ENCODE results near the gene WDR7.

Gene WDR7

GRCh38 chr18:56799756-56800155, 148.6 kb downstream of the WDR7 start:
- Histone ChIP-seq H3K9me3 (ENCODE audit: control insufficient read depth, low read length) (no peaks in the 10 kb centered on the region), H3K4me3 (ENCODE audit: extremely low read depth, insufficient read depth, low read length, poor library complexity, severe bottlenecking) (no peak overlapping the region), H3K36me3 (ENCODE audit: control insufficient read depth, insufficient read depth, low read length) (no peaks in the 10 kb centered on the region), H3K27ac (ENCODE audit: low read depth, low read length, severe bottlenecking) (no peak overlapping the region), H3K4me1 (ENCODE audit: control insufficient read depth, insufficient read depth, low read length, poor library complexity, severe bottlenecking) (peaks cover 7% of the 10 kb centered on the region)
- WGBS, 2 experiments (ENCODE audit: insufficient coverage in 2 of 2) = 100% methylated on average over 1 of the region's 2 CpGs; no CpG with 5 or more reads in 1 of the 2 experiments

- no CpG with 5 or more reads among the region's 1 CpG for WGBS, 2 experiments (ENCODE audit: insufficient coverage in 2 of 2)
- Histone ChIP-seq H3K27ac (ENCODE audit: low read depth, low read length, severe bottlenecking) (no peak overlapping the region), H3K36me3 (ENCODE audit: control insufficient read depth, insufficient read depth, low read length) (no peaks in the 10 kb centered on the region), H3K4me3 (ENCODE audit: extremely low read depth, insufficient read depth, low read length, poor library complexity, severe bottlenecking) (no peak overlapping the region), H3K9me3 (ENCODE audit: control insufficient read depth, low read length) (no peaks in the 10 kb centered on the region), H3K4me1 (ENCODE audit: control insufficient read depth, insufficient read depth, low read length, poor library complexity, severe bottlenecking) (no peaks in the 10 kb centered on the region)
These were observed 151.9 kb downstream of the WDR7 start for GRCh38 chr18:56803051-56803450.

GRCh38 chr18:56804395-56804794, 153.2 kb downstream of the WDR7 start:
- H3K4me1 ChIP-seq (ENCODE audit: control insufficient read depth, insufficient read depth, low read length, poor library complexity, severe bottlenecking) = no peaks in the 10 kb centered on the region
- H3K27ac ChIP-seq (ENCODE audit: low read depth, low read length, severe bottlenecking) = no peak overlapping the region
- H3K9me3 ChIP-seq (ENCODE audit: control insufficient read depth, low read length) = no peaks in the 10 kb centered on the region
- WGBS, 2 experiments (ENCODE audit: insufficient coverage in 2 of 2) = 83 to 86% methylated on average over 1 of the region's 5 CpGs
- no peak overlapping the region for H3K4me3 ChIP-seq (ENCODE audit: extremely low read depth, insufficient read depth, low read length, poor library complexity, severe bottlenecking)
- H3K36me3 ChIP-seq (ENCODE audit: control insufficient read depth, insufficient read depth, low read length) = no peaks in the 10 kb centered on the region

GRCh38 chr18:56807901-56808300, 156.7 kb downstream of the WDR7 start:
- H3K36me3 ChIP-seq (ENCODE audit: control insufficient read depth, insufficient read depth, low read length) = no peaks in the 10 kb centered on the region
- WGBS, 2 experiments (ENCODE audit: insufficient coverage in 2 of 2) = 86 to 92% methylated on average over 2 of the region's 2 CpGs
- no peak overlapping the region for H3K4me3 ChIP-seq (ENCODE audit: extremely low read depth, insufficient read depth, low read length, poor library complexity, severe bottlenecking)
- H3K9me3 ChIP-seq (ENCODE audit: control insufficient read depth, low read length) = no peaks in the 10 kb centered on the region
- H3K4me1 ChIP-seq (ENCODE audit: control insufficient read depth, insufficient read depth, low read length, poor library complexity, severe bottlenecking) = no peaks in the 10 kb centered on the region
- no peak overlapping the region for H3K27ac ChIP-seq (ENCODE audit: low read depth, low read length, severe bottlenecking)

GRCh38 chr18:56812674-56813073, 161.5 kb downstream of the WDR7 start:
- Histone ChIP-seq H3K4me1 (ENCODE audit: control insufficient read depth, insufficient read depth, low read length, poor library complexity, severe bottlenecking) (no peaks in the 10 kb centered on the region), H3K9me3 (ENCODE audit: control insufficient read depth, low read length) (no peaks in the 10 kb centered on the region), H3K4me3 (ENCODE audit: extremely low read depth, insufficient read depth, low read length, poor library complexity, severe bottlenecking) (no peak overlapping the region), H3K27ac (ENCODE audit: low read depth, low read length, severe bottlenecking) (no peak overlapping the region), H3K36me3 (ENCODE audit: control insufficient read depth, insufficient read depth, low read length) (no peaks in the 10 kb centered on the region)
- 82 to 86% methylated on average over 2 of the region's 5 CpGs for WGBS, 2 experiments (ENCODE audit: insufficient coverage in 2 of 2)

GRCh38 chr18:56815926-56816325, 164.8 kb downstream of the WDR7 start:
- Histone ChIP-seq H3K9me3 (ENCODE audit: control insufficient read depth, low read length) (no peaks in the 10 kb centered on the region), H3K27ac (ENCODE audit: low read depth, low read length, severe bottlenecking) (no peak overlapping the region), H3K4me1 (ENCODE audit: control insufficient read depth, insufficient read depth, low read length, poor library complexity, severe bottlenecking) (no peaks in the 10 kb centered on the region), H3K36me3 (ENCODE audit: control insufficient read depth, insufficient read depth, low read length) (no peaks in the 10 kb centered on the region), H3K4me3 (ENCODE audit: extremely low read depth, insufficient read depth, low read length, poor library complexity, severe bottlenecking) (no peak overlapping the region)
- 85 to 95% methylated on average over 7 of the region's 7 CpGs for WGBS, 2 experiments (ENCODE audit: insufficient coverage in 2 of 2)

- no peak overlapping the region for H3K27ac ChIP-seq (ENCODE audit: low read depth, low read length, severe bottlenecking)
- no peaks in the 10 kb centered on the region for H3K9me3 ChIP-seq (ENCODE audit: control insufficient read depth, low read length)
- H3K36me3 ChIP-seq (ENCODE audit: control insufficient read depth, insufficient read depth, low read length) = no peaks in the 10 kb centered on the region
- no peak overlapping the region for H3K4me3 ChIP-seq (ENCODE audit: extremely low read depth, insufficient read depth, low read length, poor library complexity, severe bottlenecking)
- no peaks in the 10 kb centered on the region for H3K4me1 ChIP-seq (ENCODE audit: control insufficient read depth, insufficient read depth, low read length, poor library complexity, severe bottlenecking)
- 100% methylated on average over 1 of the region's 1 CpG; no CpG with 5 or more reads in 1 of the 2 experiments for WGBS, 2 experiments (ENCODE audit: insufficient coverage in 2 of 2)
These were observed 172.9 kb downstream of the WDR7 start for GRCh38 chr18:56823986-56824565.

GRCh38 chr18:56825321-56825720, 174.2 kb downstream of the WDR7 start:
- Histone ChIP-seq H3K4me3 (ENCODE audit: extremely low read depth, insufficient read depth, low read length, poor library complexity, severe bottlenecking) (no peak overlapping the region), H3K27ac (ENCODE audit: low read depth, low read length, severe bottlenecking) (no peak overlapping the region), H3K4me1 (ENCODE audit: control insufficient read depth, insufficient read depth, low read length, poor library complexity, severe bottlenecking) (no peaks in the 10 kb centered on the region), H3K36me3 (ENCODE audit: control insufficient read depth, insufficient read depth, low read length) (no peaks in the 10 kb centered on the region), H3K9me3 (ENCODE audit: control insufficient read depth, low read length) (no peaks in the 10 kb centered on the region)
- 100% methylated on average over 1 of the region's 1 CpG; no CpG with 5 or more reads in 1 of the 2 experiments for WGBS, 2 experiments (ENCODE audit: insufficient coverage in 2 of 2)

GRCh38 chr18:56825878-56826277, 174.7 kb downstream of the WDR7 start:
- no CpG with 5 or more reads among the region's 2 CpGs for whole genome bisulfite sequencing, 2 experiments (ENCODE audit: insufficient coverage in 2 of 2)
- Histone ChIP-seq H3K4me1 (ENCODE audit: control insufficient read depth, insufficient read depth, low read length, poor library complexity, severe bottlenecking) (no peaks in the 10 kb centered on the region), H3K36me3 (ENCODE audit: control insufficient read depth, insufficient read depth, low read length) (no peaks in the 10 kb centered on the region), H3K27ac (ENCODE audit: low read depth, low read length, severe bottlenecking) (no peak overlapping the region), H3K9me3 (ENCODE audit: control insufficient read depth, low read length) (no peaks in the 10 kb centered on the region), H3K4me3 (ENCODE audit: extremely low read depth, insufficient read depth, low read length, poor library complexity, severe bottlenecking) (no peak overlapping the region)

- Histone ChIP-seq H3K4me1 (ENCODE audit: control insufficient read depth, insufficient read depth, low read length, poor library complexity, severe bottlenecking) (no peaks in the 10 kb centered on the region), H3K9me3 (ENCODE audit: control insufficient read depth, low read length) (no peaks in the 10 kb centered on the region), H3K27ac (ENCODE audit: low read depth, low read length, severe bottlenecking) (no peak overlapping the region), H3K36me3 (ENCODE audit: control insufficient read depth, insufficient read depth, low read length) (no peaks in the 10 kb centered on the region), H3K4me3 (ENCODE audit: extremely low read depth, insufficient read depth, low read length, poor library complexity, severe bottlenecking) (no peak overlapping the region)
- 81 to 84% methylated on average over 4 to 9 of the region's 9 CpGs for WGBS, 2 experiments (ENCODE audit: insufficient coverage in 2 of 2)
These were observed 180.8 kb downstream of the WDR7 start for GRCh38 chr18:56831988-56832387.

GRCh38 chr18:56835331-56835730, 184.2 kb downstream of the WDR7 start:
- WGBS, 2 experiments (ENCODE audit: insufficient coverage in 2 of 2) = 80% methylated on average over 1 of the region's 1 CpG; no CpG with 5 or more reads in 1 of the 2 experiments
- H3K36me3 ChIP-seq (ENCODE audit: control insufficient read depth, insufficient read depth, low read length) = no peaks in the 10 kb centered on the region
- no peaks in the 10 kb centered on the region for H3K9me3 ChIP-seq (ENCODE audit: control insufficient read depth, low read length)
- H3K4me1 ChIP-seq (ENCODE audit: control insufficient read depth, insufficient read depth, low read length, poor library complexity, severe bottlenecking) = no peaks in the 10 kb centered on the region
- no peak overlapping the region for H3K4me3 ChIP-seq (ENCODE audit: extremely low read depth, insufficient read depth, low read length, poor library complexity, severe bottlenecking)
- no peak overlapping the region for H3K27ac ChIP-seq (ENCODE audit: low read depth, low read length, severe bottlenecking)
